HG03520 (cell line): ENCODE data around the gene MBD3L5.
"Not testable (repeated sequence)": the region's sequence is repeated elsewhere in the genome, so short reads cannot be mapped to it uniquely, and the experiment has no call there.

ENCODE experiments used
- ATAC-seq: cut with Tn5 transposase; IDR thresholded peaks from one replicate; pipeline ENCODE4 v1.9.1; 2021; ENCODE audit warnings: mild to moderate bottlenecking, moderate library complexity; ENCODE audit not compliant: unreplicated experiment

Gene MBD3L5

GRCh38 chr19:7051421-7051820, 21.0 kb downstream of the MBD3L5 start:
- not testable (repeated sequence) for ATAC-seq

DNA sequence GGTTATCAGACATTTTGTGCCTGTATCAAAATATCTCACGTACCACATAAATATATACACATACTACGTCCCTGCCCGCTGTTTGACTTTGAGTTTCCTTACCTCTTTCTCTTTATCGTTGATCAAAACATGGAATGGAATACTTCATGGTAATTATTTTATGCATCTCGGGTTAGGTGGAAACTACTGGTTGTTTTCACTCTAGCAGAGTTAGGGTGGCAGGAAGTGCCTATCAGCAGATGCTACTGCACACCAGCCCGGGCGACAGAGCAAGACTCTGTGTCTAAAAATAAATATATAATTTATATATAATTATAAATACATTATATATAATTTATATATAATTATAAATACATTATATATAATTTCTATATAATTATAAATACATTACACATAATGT, 22.5 kb downstream of the MBD3L5 start:
- ATAC-seq: not testable (repeated sequence)

DNA sequence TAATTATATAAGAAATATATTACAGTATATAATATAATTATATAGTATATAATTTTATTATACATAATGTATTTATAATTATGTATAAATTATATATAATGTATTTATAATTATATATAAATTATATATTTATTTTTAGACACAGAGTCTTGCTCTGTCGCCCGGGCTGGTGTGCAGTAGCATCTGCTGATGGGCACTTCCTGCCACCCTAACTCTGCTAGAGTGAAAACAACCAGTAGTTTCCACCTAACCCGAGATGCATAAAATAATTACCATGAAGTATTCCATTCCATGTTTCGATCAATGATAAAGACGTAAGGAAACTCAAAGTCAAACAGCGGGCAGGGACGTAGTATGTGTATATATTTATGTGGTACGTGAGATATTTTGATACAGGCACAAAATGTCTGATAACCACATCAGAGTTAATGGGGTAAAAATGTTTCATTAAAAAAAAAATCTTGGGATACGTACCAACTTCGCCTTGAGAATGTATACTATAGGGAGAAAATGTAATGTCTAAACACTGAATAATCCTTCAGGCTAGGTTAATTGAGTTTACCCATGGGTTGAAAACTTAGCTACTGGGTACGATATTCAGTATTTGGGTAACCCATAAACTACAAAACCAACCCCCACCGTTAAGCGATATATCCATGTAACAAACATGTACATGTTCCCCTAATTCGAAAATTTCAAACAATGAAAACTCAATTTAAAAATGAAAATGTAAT, 24.4 kb downstream of the MBD3L5 start:
- ATAC-seq: not testable (repeated sequence)

DNA sequence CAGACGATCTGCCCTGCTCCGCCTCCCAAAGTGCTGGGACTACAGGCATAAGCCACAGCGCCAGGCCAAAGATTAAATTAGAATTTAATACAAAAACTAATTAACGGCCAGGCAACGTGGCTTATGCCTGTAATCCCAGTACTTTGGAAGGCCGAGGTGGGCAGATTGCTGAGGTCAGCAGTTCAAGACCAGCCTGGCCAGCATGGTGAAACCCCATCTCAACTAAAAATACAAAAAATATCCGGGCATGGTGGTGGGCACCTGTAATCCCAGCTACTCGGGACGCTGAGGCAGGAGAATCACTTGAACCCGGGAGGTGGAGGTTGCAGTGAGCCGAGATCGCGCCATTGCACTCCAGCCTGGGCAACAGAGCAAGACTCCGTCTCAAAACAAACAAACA, 25.3 kb downstream of the MBD3L5 start:
- ATAC-seq: not testable (repeated sequence)

DNA sequence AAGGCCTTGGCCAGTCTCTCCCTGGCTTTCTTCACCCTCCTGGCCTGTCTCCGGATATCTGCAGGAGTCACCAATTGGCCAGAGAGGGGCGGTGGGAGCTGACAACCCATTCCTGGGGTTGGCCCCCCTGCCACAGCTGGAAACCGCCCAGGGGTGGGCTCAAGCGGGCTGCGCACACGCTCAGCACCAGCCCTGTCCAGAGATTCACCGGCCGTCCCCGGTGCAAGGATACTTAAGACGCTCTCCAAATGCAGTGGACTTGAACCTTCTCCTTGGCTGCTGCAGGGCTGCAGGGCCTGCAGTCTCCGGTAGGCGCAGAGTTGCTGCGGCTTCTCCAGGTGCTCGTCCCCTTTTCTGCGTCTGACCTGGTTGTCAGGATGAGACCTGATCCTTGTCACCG, 26.0 kb downstream of the MBD3L5 start:
- ATAC-seq: not testable (repeated sequence)

- ATAC-seq: not testable (repeated sequence)
Measured at GRCh38 chr19:7058576-7058975, 28.2 kb downstream of the MBD3L5 start, which contains the start of gene MBD3L3. Gene MBD3L3 (minus strand): TSS chr19:7058676. CDS start chr19:7058605, 71 bp downstream.

- ATAC-seq: not testable (repeated sequence)
Measured at GRCh38 chr19:7059977-7060376, 29.6 kb downstream of the MBD3L5 start.

DNA sequence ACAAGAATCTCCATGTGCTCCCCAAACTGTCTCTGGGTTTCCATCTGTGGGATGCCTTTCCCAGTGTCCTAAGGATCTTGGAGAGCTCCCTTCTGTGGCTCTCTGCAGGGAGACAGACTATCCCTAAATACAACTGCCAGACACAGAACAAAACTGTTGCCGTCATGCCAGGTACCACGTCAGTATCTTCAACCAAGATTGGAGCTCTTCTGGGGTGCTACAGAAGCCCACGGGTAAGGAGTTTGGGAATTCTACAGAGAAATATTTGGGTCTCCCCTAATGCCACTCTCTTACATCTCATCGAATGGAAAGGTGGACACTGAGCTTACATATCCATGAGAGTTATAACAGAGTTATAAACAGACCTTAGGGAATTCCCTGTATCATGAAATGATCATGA, 33.0 kb downstream of the MBD3L5 start:
- no peak for ATAC-seq

DNA sequence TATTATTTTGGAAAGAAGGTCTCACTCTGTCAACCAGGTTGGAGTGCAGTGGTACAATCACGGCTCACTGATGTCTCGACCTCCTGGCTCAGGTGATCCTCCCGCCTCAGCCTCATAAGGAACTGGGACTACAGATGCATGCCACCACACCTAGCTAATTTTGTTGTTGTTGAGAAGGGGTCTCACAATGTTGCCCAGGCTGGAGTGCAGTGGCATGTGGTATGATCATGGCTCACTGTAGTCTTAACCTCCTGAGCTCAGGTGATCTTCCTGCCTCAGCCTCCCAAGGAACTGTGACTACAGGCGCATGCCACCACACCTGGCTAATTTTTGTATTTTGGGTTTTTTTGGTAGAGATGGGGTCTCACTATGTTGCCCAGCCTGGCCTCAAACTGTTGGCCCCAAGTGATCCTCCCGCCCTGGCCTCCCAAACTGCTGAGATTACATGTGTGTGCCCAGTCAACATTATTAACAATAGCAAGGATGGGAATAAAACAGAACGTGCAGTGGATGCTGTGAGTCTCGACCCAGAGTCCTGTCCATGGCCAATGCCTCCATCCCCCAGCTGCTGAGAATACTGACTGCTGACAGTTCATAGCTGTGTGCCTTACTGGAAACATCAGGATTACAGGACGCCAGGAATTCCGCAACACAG, 33.5 kb downstream of the MBD3L5 start:
- ATAC-seq: no peak

DNA sequence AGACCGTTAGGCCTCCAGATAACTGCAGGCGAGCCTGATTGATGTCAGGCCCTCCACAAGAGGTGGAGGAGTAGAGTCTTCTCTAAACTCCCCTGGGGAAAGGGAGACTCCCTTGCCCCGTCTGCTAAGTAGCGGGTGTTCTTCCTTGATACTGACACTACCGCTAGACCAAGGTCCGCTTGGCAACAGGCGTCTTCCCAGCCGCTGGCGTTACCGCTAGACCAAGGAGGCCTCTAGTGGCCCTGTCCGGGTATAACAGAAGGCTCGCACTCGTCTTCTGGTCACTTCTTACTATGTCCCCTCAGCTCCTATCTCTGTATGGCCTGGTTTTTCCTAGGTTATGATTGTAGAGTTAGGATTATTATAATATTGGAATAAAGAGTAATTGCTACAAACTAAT, 36.7 kb downstream of the MBD3L5 start:
- not testable (repeated sequence) for ATAC-seq

DNA sequence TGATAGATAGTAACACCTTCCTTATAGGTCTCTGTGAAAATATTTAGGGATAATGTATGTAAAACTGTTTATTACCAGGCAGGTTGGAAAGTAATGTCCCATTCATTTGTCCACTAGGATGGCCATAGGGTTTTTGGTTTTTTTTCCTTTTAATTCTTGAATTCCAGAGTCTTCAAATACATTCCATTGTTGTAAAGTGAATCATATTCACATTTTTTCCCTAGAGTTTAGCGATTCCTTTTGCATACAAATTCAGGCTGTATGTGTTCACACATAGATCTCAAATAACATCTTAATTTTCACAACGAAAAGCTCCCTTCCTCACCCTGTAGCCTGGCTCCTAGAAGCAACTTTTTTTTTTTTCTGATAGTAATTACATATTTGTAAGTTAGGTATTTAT, 37.3 kb downstream of the MBD3L5 start:
- no peak for ATAC-seq

DNA sequence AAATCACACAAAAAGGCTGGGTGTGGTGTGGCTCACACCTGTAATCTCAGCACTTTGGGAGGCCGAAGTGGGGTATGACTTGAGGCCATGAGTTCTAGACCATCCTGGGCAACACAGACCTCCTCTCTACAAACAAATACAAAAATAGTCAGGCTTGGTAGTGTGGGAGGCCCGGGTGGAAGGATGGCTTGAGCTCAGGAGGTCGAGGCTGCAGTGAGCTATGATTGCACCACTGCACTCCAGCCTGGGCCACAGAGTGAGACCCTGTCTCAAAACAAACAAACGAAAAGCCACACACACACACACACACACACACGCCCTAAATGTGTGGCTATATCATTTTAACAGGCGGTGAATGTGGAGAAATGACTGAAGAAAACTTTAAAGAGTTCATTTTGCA, 38.2 kb downstream of the MBD3L5 start:
- ATAC-seq: no peak

GRCh38 chr19:7069042-7069903, 38.9 kb downstream of the MBD3L5 start, which contains the start of gene ZNF557:
Gene ZNF557 (plus strand): TSS chr19:7069703. CDS start chr19:7075075, 5,372 bp downstream.
- peak; percentile 85 for ATAC-seq

- ATAC-seq: no peak
Measured at GRCh38 chr19:7069904-7070226, 39.5 kb downstream of the MBD3L5 start.

DNA sequence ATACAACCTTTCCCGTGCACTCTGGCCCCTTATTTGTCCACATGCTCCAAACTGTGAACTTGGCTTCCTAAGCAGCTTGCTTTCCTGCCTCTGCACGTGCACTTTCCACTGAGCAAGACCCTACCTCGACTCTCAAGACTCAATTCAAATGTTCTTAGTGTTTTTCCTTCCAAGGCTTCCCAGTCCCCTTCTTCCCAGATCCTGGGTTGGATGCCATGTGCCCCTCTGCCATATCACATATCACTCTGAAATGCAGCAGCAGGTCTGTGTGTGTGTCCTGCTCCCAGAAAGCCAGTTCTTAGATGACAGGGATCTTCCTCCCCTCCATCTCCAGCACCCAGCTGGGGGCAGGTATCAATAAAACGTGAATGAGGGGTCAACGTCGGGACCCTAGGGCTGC, 42.2 kb downstream of the MBD3L5 start:
- no peak for ATAC-seq

GRCh38 chr19:7074705-7075282, 44.4 kb downstream of the MBD3L5 start:
- no peak for ATAC-seq

DNA sequence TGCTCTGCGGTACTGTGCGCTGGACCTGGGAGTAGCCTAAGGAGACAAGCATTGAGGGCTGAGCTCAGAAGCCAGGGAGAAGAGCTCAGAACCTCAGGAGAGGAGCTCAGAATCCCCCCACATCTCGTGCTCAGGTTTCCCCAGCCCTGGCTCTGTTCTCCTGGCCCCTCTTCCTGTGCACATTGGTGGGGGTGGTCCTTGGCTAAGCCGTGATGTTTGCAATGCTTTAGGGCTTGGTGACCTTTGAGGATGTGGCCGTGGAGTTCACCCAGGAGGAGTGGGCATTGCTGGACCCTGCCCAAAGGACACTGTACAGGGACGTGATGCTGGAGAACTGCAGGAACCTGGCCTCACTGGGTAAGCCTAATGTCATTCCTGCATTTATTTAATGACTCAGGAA, 45.8 kb downstream of the MBD3L5 start:
- no peak for ATAC-seq

DNA sequence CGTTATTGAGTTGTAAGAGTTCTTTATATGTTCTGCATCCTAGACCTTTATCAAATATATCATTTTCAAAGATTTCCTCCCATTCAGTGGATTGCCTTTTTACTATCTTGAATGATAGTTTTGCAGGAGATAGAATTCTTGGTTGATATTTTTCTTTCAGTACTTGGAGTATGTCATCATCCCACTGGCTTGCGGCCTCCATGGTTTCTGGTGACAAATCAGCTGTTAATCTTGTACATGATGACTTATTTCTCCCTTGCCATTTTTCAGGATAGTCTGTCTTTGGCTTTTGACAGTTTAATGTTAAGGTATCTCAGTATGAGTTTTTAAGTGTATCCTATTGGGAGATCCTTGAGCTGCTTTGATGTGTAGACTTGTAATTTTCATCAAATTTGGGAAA, 47.6 kb downstream of the MBD3L5 start:
- no peak for ATAC-seq
